Measurements from ENCODE around the gene SGMS1. TPM values are rescaled to one million over a fixed set of nuclear protein-coding genes. Genes with fewer than 3 reads are reported as not detected.
"Not testable (repeated sequence)": the region's sequence is repeated elsewhere in the genome, so short reads cannot be mapped to it uniquely, and the experiment has no call there.

The SGMS1 gene
- total and polyA plus RNA-seq, 2 donors, result 14.7 to 25.5 TPM

DNA sequence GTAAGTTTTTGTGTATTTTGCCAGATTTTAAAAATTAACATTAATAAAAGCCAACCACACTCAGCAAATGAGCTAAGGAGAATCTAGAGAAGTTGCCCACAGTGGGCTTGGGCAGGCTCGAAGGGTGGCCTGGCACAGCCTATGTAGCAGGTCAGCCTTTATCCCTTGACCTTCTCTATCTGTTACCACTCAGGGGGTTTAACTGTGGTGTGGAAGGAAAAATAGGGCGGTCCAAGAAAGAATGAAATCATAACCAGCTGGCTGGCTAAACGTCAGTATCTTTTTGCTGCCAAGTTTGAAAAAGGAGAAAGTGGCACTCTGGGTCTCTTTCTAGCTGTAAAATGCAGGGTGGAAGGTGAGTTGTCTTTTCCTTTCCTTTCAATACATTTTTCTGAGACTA is 242.1 kb downstream of the SGMS1 start:
- Histone ChIP-seq H3K36me3 (ENCODE audit: control insufficient read depth in 2 of 2, insufficient read depth in 2 of 2, low read length in 1 of 2) (no peaks in the 10 kb centered on the region), H3K27ac (ENCODE audit: low read depth in 1 of 2, low read length in 1 of 2) (no peak overlapping the region), H3K4me3 (ENCODE audit: low read length in 2 of 2) (no peak overlapping the region), H3K9me3 (ENCODE audit: control insufficient read depth in 2 of 2, insufficient read depth in 1 of 2, low read length in 1 of 2) (no peaks in the 10 kb centered on the region), H3K27me3 (ENCODE audit: control insufficient read depth in 2 of 2, insufficient read depth in 1 of 2, low read length in 1 of 2) (no peaks in the 10 kb centered on the region), H3K4me1 (ENCODE audit: control insufficient read depth in 2 of 2, insufficient read depth in 2 of 2, low read length in 2 of 2) (no peaks in the 10 kb centered on the region)
- 95% methylated on average over 3 of the region's 3 CpGs for WGBS
- DNase-seq (ENCODE audit: low read depth in 6 of 9, low spot score in 9 of 9), result no peak

DNA sequence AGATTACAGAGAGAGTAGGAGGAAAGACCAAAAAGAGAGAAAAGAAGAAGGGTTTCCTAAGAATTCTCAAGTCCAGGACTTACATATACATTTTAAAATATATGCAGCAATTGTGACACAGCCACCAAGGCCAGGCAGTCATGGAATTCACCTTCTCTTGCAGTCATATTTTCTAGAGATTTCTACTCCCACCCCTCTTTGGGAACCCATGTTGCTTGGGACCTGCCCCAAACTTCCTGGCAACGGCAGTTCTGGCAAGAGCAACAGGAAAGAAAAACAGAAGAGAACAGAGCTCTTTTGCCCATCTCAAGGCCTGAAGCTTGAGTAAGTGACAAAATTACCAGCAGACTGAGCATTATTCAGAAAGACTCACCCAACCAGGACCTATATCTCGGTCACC is 244.1 kb downstream of the SGMS1 start:
- H3K27me3 ChIP-seq (ENCODE audit: control insufficient read depth in 2 of 2, insufficient read depth in 1 of 2, low read length in 1 of 2), result no peaks in the 10 kb centered on the region
- H3K4me3 ChIP-seq (ENCODE audit: low read length in 2 of 2), result no peak overlapping the region
- H3K9me3 ChIP-seq (ENCODE audit: control insufficient read depth in 2 of 2, insufficient read depth in 1 of 2, low read length in 1 of 2), result no peaks in the 10 kb centered on the region
- DNase-seq (ENCODE audit: low read depth in 6 of 9, low spot score in 9 of 9), result no peak
- H3K36me3 ChIP-seq (ENCODE audit: control insufficient read depth in 2 of 2, insufficient read depth in 2 of 2, low read length in 1 of 2), result no peaks in the 10 kb centered on the region
- 59% methylated on average over 2 of the region's 2 CpGs for WGBS
- no peaks in the 10 kb centered on the region for H3K4me1 ChIP-seq (ENCODE audit: control insufficient read depth in 2 of 2, insufficient read depth in 2 of 2, low read length in 2 of 2)
- no peak overlapping the region for H3K27ac ChIP-seq (ENCODE audit: low read depth in 1 of 2, low read length in 1 of 2)

DNA sequence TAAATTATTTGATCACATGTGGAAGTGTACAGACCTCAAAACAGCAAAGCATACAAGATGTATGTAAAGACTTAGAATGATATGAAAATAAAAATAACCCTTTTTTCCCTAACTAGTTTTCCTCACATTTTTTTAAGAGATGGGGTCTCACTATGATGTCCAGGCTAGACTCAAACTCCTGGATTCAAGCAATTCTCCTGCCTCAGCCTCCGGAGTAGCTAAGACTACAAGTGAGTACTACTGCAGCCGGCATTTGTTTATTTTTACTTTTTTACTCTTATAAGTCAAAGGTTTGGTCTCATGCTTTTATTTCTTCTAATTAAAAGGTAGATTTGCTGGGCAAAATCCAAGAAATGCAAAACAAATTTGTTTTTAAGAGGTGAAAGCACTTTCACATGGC is 248.0 kb downstream of the SGMS1 start:
- H3K4me1 ChIP-seq (ENCODE audit: control insufficient read depth in 2 of 2, insufficient read depth in 2 of 2, low read length in 2 of 2), result no peaks in the 10 kb centered on the region
- H3K4me3 ChIP-seq (ENCODE audit: low read length in 2 of 2), result no peak overlapping the region
- H3K9me3 ChIP-seq (ENCODE audit: control insufficient read depth in 2 of 2, insufficient read depth in 1 of 2, low read length in 1 of 2), result no peaks in the 10 kb centered on the region
- WGBS, result 75% methylated on average over 2 of the region's 2 CpGs
- H3K27ac ChIP-seq (ENCODE audit: low read depth in 1 of 2, low read length in 1 of 2), result no peak overlapping the region
- no peak for DNase-seq (ENCODE audit: low read depth in 6 of 9, low spot score in 9 of 9)
- H3K36me3 ChIP-seq (ENCODE audit: control insufficient read depth in 2 of 2, insufficient read depth in 2 of 2, low read length in 1 of 2), result no peaks in the 10 kb centered on the region
- H3K27me3 ChIP-seq (ENCODE audit: control insufficient read depth in 2 of 2, insufficient read depth in 1 of 2, low read length in 1 of 2), result no peaks in the 10 kb centered on the region

DNA sequence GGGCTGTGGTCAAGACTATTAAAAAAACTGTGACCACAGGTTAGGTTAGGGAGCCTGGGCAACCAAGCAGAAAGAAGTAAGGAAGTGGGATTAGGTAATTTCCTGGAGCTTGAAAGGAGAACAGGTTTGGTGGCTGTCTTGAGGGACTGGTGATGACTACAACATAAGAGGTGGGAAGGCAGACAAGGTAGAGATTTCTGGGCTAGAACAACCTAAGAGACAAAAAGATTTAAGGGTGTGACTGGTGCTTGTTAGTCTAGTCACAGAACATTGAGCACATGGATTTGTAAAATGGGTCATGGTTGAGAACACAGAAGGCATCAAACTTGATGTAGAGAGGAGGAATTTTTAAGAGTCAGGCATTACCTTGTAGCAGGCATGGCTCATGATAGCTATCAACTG is 248.7 kb downstream of the SGMS1 start:
- H3K27ac ChIP-seq (ENCODE audit: low read depth in 1 of 2, low read length in 1 of 2), result no peak overlapping the region
- H3K9me3 ChIP-seq (ENCODE audit: control insufficient read depth in 2 of 2, insufficient read depth in 1 of 2, low read length in 1 of 2), result no peaks in the 10 kb centered on the region
- H3K27me3 ChIP-seq (ENCODE audit: control insufficient read depth in 2 of 2, insufficient read depth in 1 of 2, low read length in 1 of 2), result no peaks in the 10 kb centered on the region
- no peak for DNase-seq (ENCODE audit: low read depth in 6 of 9, low spot score in 9 of 9)
- H3K36me3 ChIP-seq (ENCODE audit: control insufficient read depth in 2 of 2, insufficient read depth in 2 of 2, low read length in 1 of 2), result no peaks in the 10 kb centered on the region
- no peak overlapping the region for H3K4me3 ChIP-seq (ENCODE audit: low read length in 2 of 2)
- H3K4me1 ChIP-seq (ENCODE audit: control insufficient read depth in 2 of 2, insufficient read depth in 2 of 2, low read length in 2 of 2), result no peaks in the 10 kb centered on the region

DNA sequence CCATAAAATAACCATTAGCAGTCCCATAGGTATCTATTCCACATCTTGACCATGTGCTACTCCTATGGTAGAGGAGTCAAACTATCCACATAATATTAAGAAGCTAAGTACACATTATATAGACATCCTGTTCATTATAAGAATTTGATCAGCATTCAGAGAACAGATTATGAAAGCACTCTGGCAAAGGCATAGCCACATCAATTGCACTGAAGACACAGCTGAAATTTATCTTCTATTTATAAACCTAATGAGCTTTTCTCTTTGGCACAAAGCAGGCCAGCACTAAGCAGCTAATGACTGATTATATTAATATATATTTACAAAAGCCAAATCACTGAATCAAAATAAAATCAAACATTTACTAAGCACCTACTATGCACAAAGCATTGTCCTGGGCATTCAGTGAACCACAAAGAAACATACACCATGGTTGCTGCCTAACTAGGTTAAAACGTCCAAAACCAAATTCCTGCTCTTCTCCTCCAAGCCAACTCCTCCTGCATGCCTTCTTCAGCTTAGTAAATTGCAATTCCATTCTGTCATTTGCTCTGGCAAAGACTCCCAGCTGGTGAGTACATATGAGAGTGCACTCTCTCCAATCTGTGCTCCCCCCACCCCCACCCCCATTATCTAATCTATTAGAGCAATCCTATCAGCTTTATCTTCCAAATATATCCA is 249.8 kb downstream of the SGMS1 start:
- no peak overlapping the region for H3K4me3 ChIP-seq (ENCODE audit: low read length in 2 of 2)
- 92% methylated on average over 1 of the region's 1 CpG for whole genome bisulfite sequencing
- no peak for DNase-seq (ENCODE audit: low read depth in 6 of 9, low spot score in 9 of 9)
- no peaks in the 10 kb centered on the region for H3K36me3 ChIP-seq (ENCODE audit: control insufficient read depth in 2 of 2, insufficient read depth in 2 of 2, low read length in 1 of 2)
- no peaks in the 10 kb centered on the region for H3K4me1 ChIP-seq (ENCODE audit: control insufficient read depth in 2 of 2, insufficient read depth in 2 of 2, low read length in 2 of 2)
- no peaks in the 10 kb centered on the region for H3K27me3 ChIP-seq (ENCODE audit: control insufficient read depth in 2 of 2, insufficient read depth in 1 of 2, low read length in 1 of 2)
- no peaks in the 10 kb centered on the region for H3K9me3 ChIP-seq (ENCODE audit: control insufficient read depth in 2 of 2, insufficient read depth in 1 of 2, low read length in 1 of 2)
- no peak overlapping the region for H3K27ac ChIP-seq (ENCODE audit: low read depth in 1 of 2, low read length in 1 of 2)

DNA sequence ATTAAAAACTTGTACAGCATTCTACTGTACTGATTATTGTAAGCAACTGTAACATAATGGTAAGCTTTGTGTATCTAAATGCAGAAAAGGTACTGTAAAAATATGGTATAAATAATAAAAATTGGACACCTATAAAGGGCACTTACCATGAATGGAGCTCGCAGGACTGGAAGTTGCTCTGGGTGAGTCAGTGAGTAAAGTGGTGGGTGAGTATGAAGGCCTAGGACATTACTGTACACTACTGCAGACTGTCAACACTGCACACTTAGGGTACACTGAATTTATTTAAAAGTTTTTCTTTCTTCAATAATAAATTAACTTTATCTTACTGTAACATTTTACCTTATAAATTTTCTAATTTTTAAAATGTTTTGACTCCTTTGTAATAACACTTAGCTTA is 253.8 kb downstream of the SGMS1 start:
- H3K27ac ChIP-seq (ENCODE audit: low read depth in 1 of 2, low read length in 1 of 2), result no peak overlapping the region
- 96% methylated on average over 1 of the region's 1 CpG for WGBS
- peaks cover 0 to 2% of the 10 kb centered on the region in 2 donors for H3K9me3 ChIP-seq (ENCODE audit: control insufficient read depth in 2 of 2, insufficient read depth in 1 of 2, low read length in 1 of 2)
- H3K36me3 ChIP-seq (ENCODE audit: control insufficient read depth in 2 of 2, insufficient read depth in 2 of 2, low read length in 1 of 2), result no peaks in the 10 kb centered on the region
- no peaks in the 10 kb centered on the region for H3K4me1 ChIP-seq (ENCODE audit: control insufficient read depth in 2 of 2, insufficient read depth in 2 of 2, low read length in 2 of 2)
- no peak for DNase-seq (ENCODE audit: low read depth in 6 of 9, low spot score in 9 of 9)
- no peak overlapping the region for H3K4me3 ChIP-seq (ENCODE audit: low read length in 2 of 2)
- no peaks in the 10 kb centered on the region for H3K27me3 ChIP-seq (ENCODE audit: control insufficient read depth in 2 of 2, insufficient read depth in 1 of 2, low read length in 1 of 2)

DNA sequence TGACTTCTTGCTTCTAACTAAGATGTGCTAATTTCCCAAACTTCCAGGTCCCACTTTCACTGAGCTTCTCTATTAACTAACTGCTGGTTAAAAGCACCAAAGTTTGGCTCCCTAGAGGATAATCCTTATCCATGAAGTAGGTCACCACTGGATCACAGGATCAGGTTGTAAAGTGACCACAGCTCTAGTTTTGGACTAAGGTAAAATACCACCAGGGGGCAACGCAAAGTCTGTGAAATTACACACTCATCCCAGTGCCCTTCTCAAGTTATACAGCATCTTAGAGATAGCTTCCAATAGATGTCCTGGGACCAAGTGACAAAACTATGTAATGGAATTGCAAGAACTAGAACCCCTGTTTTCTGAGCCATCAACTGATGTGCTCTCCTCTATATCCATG is 256.0 kb downstream of the SGMS1 start:
- Histone ChIP-seq H3K36me3 (ENCODE audit: control insufficient read depth in 2 of 2, insufficient read depth in 2 of 2, low read length in 1 of 2) (no peaks in the 10 kb centered on the region), H3K27ac (ENCODE audit: low read depth in 1 of 2, low read length in 1 of 2) (no peak overlapping the region), H3K27me3 (ENCODE audit: control insufficient read depth in 2 of 2, insufficient read depth in 1 of 2, low read length in 1 of 2) (no peaks in the 10 kb centered on the region), H3K4me3 (ENCODE audit: low read length in 2 of 2) (no peak overlapping the region), H3K4me1 (ENCODE audit: control insufficient read depth in 2 of 2, insufficient read depth in 2 of 2, low read length in 2 of 2) (no peaks in the 10 kb centered on the region), H3K9me3 (ENCODE audit: control insufficient read depth in 2 of 2, insufficient read depth in 1 of 2, low read length in 1 of 2) (peaks cover 0 to 2% of the 10 kb centered on the region in 2 donors)
- DNase-seq (ENCODE audit: low read depth in 6 of 9, low spot score in 9 of 9), result no peak
- 95% methylated on average over 1 of the region's 1 CpG for WGBS

DNA sequence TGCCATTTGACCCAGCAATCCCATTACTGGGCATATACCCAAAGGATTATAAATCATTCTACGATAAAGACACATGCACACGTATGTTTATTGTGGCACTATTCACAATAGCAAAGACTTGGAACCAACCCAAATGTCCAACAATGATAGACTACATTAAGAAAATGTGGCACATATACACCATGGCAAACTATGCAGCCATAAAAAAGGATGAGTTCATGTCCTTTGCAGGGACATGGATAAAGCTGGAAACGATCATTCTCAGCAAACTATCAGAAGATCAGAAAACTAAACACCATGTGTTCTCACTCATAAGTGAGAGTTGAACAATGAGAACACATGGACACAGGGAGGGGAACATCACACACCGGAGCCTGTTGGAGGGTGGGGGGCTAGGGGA is 257.3 kb downstream of the SGMS1 start:
- H3K27me3 ChIP-seq (ENCODE audit: control insufficient read depth in 2 of 2, insufficient read depth in 1 of 2, low read length in 1 of 2); DNase-seq (ENCODE audit: low read depth in 6 of 9, low spot score in 9 of 9); H3K36me3 ChIP-seq (ENCODE audit: control insufficient read depth in 2 of 2, insufficient read depth in 2 of 2, low read length in 1 of 2); H3K27ac ChIP-seq (ENCODE audit: low read depth in 1 of 2, low read length in 1 of 2); H3K4me3 ChIP-seq (ENCODE audit: low read length in 2 of 2); H3K4me1 ChIP-seq (ENCODE audit: control insufficient read depth in 2 of 2, insufficient read depth in 2 of 2, low read length in 2 of 2); H3K9me3 ChIP-seq (ENCODE audit: control insufficient read depth in 2 of 2, insufficient read depth in 1 of 2, low read length in 1 of 2): not testable (repeated sequence)
- WGBS, result 72% methylated on average over 4 of the region's 4 CpGs

DNA sequence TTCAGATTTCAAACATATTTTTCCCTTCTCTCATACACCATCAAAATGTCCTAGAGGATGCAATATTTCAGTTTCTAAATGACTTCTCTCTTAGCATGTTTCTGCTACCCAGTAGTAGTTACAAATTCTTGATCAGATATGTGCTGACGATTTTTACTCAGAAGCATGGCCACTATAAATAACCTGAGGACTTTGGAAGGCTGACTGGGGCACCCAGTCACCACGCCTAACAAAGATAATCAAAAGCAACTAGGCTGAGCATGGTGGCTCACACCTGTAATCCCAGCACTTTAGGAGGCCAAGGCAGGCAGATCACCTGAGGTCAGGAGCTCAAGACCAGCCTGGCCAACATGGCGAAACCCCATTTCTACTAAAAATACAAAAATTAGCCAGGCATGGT is 259.0 kb downstream of the SGMS1 start:
- H3K9me3 ChIP-seq (ENCODE audit: control insufficient read depth in 2 of 2, insufficient read depth in 1 of 2, low read length in 1 of 2); DNase-seq (ENCODE audit: low read depth in 6 of 9, low spot score in 9 of 9); H3K36me3 ChIP-seq (ENCODE audit: control insufficient read depth in 2 of 2, insufficient read depth in 2 of 2, low read length in 1 of 2); H3K4me3 ChIP-seq (ENCODE audit: low read length in 2 of 2); H3K4me1 ChIP-seq (ENCODE audit: control insufficient read depth in 2 of 2, insufficient read depth in 2 of 2, low read length in 2 of 2); H3K27me3 ChIP-seq (ENCODE audit: control insufficient read depth in 2 of 2, insufficient read depth in 1 of 2, low read length in 1 of 2); H3K27ac ChIP-seq (ENCODE audit: low read depth in 1 of 2, low read length in 1 of 2): not testable (repeated sequence)
- 94% methylated on average over 3 of the region's 3 CpGs for WGBS
